ENCODE data around the gene CIROP.

Gene CIROP, protein sequence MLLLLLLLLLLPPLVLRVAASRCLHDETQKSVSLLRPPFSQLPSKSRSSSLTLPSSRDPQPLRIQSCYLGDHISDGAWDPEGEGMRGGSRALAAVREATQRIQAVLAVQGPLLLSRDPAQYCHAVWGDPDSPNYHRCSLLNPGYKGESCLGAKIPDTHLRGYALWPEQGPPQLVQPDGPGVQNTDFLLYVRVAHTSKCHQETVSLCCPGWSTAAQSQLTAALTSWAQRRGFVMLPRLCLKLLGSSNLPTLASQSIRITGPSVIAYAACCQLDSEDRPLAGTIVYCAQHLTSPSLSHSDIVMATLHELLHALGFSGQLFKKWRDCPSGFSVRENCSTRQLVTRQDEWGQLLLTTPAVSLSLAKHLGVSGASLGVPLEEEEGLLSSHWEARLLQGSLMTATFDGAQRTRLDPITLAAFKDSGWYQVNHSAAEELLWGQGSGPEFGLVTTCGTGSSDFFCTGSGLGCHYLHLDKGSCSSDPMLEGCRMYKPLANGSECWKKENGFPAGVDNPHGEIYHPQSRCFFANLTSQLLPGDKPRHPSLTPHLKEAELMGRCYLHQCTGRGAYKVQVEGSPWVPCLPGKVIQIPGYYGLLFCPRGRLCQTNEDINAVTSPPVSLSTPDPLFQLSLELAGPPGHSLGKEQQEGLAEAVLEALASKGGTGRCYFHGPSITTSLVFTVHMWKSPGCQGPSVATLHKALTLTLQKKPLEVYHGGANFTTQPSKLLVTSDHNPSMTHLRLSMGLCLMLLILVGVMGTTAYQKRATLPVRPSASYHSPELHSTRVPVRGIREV

DNA sequence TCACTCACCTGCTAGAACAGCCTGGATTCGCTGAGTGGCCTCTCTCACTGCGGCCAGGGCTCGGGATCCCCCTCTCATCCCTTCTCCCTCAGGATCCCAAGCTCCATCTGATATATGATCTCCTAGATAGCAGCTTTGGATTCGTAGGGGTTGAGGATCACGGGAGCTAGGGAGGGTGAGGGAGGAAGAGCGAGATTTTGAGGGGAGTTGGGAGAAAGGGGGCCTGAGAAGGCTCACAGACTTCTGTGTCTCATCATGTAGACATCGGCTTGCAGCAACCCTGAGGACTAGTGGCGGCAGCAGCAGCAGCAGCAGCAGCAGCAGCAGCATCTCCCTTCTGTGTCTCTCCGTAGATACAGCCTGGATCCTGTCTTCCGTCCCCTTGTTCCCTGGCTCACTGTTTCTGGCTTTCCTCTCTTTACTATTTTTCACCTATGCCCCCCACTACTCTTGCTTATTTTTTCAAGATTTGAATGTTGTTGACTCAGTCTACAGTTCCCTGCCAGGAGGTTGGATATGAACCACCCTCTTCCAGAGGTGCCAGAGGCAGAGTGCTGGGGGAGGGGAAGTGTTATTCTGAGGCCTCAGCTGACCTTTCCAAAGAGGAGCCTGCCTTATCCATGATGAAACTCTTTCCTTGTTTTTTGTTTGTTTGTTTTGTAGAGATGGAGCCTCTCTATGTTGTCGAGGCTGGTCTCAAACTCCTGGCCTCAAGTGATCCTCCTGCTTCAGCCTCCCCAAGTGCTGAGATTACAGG, at the start of gene CIROP:
Gene CIROP (minus strand): TSS at position 399 of the 757 bp plus-strand sequence. CDS start 69 bp downstream, at position 330.
- Mint-ChIP-seq H3K27ac (ENCODE audit: low read depth) (no peak within 1 kb of the TSS), H3K4me3 (no peak within 1 kb of the TSS), H3K36me3 (ENCODE audit: insufficient read depth) (peaks cover 7% of the 10 kb centered on the region), H3K4me1 (peaks cover 9% of the 10 kb centered on the region), H3K9me3 (no peaks in the 10 kb centered on the region), H3K27me3 (peaks cover 7% of the 10 kb centered on the region)
- ATAC-seq (replicated peaks; ENCODE audit: extremely low read depth, poor library complexity, severe bottlenecking) (no peak), DNase-seq (ENCODE audit: low spot score in 2 of 2) (no peak)

DNA sequence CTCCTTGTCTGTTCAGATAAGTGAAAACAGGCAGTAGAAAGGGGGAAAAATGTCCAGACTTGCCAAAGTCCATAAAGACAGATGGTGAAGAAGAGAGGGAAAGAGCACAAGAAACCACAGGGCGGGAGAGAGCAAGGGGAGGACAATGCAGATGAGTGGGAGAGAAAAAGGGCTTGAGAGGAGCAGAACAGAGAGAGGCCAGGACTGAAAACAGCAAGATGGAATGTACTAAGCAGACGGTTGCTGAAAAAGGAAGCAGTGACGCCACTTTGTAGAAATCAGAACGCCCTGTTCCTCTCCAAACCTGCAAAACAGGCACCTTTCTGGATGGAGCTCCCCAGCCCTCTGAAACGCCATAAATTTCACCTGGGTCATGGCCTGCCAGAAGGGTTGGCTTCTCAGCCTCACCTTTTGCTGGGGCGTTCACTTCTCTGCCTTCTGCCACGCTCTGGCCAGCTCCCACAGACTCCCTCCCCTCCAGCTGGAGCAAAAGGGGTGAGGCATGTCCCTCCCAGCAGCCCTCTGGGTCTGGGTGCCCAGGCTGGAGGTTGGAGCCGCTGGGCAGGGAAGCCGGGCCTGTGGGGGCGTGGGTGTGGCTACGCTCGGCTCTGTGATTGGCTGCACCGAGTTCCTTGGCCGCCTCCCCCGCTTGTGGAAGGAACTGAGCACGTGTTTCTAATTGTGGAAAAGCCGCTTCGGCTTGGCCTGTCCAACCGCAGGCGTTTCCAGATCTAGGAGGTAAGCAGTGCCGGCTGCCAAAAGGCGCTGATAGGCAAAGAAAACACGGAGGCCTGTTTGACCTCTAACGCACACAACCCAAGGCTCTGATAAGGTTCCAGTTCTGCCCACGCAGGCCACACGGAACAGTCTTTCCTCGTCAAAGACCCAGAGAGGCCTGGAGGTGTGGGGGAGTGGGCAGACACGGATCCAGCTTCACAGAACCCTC, 49.3 kb upstream of the CIROP start:
- DNase-seq (ENCODE audit: low spot score in 2 of 2) (no peak), ATAC-seq (replicated peaks; ENCODE audit: extremely low read depth, poor library complexity, severe bottlenecking) (no peak)
- peaks cover 63% of the 10 kb centered on the region for H3K27me3 Mint-ChIP-seq
- H3K9me3 Mint-ChIP-seq: no peaks in the 10 kb centered on the region
- no peaks in the 10 kb centered on the region for H3K36me3 Mint-ChIP-seq (ENCODE audit: insufficient read depth)
- H3K4me1 Mint-ChIP-seq: no peaks in the 10 kb centered on the region
- no peak overlapping the region for H3K4me3 Mint-ChIP-seq
- no peak overlapping the region for H3K27ac Mint-ChIP-seq (ENCODE audit: low read depth)

DNA sequence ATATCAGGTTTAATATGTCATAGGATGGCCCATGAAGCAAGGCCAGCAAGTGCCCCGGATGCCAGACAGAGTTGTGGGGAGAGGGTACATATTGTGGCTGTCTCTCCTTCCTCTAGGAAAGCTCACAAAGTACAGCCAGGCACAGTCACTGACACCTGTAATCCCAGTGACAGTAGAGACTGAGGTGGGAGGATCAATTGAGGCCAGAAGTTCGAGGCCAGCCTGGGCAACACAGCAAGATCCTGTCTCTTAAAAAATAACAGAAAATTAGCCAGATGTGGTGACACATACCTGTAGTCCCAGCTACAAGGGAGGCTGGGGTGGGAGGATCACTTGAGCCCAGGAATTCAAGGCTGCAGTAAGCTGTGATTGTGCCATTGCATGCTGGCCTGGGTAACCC, 46.6 kb upstream of the CIROP start:
- Mint-ChIP-seq H3K36me3 (ENCODE audit: insufficient read depth) (no peaks in the 10 kb centered on the region), H3K4me3 (no peak overlapping the region), H3K4me1 (no peaks in the 10 kb centered on the region), H3K27ac (ENCODE audit: low read depth) (no peak overlapping the region), H3K27me3 (peaks cover 74% of the 10 kb centered on the region), H3K9me3 (no peaks in the 10 kb centered on the region)
- no peak for ATAC-seq (replicated peaks; ENCODE audit: extremely low read depth, poor library complexity, severe bottlenecking)
- DNase-seq (ENCODE audit: low spot score in 2 of 2): no peak

DNA sequence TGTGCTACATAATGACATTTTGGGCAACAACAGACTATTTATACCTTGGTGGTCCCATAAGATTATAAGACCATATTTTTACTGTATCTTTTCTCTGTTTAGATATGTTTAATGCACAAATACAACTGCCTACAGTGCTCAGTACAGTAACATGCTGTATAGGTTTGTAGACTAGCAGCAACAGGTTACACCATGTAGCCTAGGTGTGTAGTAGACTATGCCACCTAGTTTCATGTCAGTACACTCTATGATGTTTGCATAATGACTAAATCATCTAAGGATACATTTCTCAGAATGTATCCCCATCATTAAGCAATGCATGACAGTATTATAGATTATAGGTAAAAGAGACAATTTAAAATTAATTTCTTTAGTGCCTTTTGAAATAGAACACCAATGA, 45.0 kb upstream of the CIROP start:
- peaks cover 68% of the 10 kb centered on the region for H3K27me3 Mint-ChIP-seq
- ATAC-seq (replicated peaks; ENCODE audit: extremely low read depth, poor library complexity, severe bottlenecking) (no peak), DNase-seq (ENCODE audit: low spot score in 2 of 2) (no peak)
- no peaks in the 10 kb centered on the region for H3K36me3 Mint-ChIP-seq (ENCODE audit: insufficient read depth)
- H3K27ac Mint-ChIP-seq (ENCODE audit: low read depth): no peak overlapping the region
- no peak overlapping the region for H3K4me3 Mint-ChIP-seq
- no peaks in the 10 kb centered on the region for H3K9me3 Mint-ChIP-seq
- H3K4me1 Mint-ChIP-seq: no peaks in the 10 kb centered on the region

DNA sequence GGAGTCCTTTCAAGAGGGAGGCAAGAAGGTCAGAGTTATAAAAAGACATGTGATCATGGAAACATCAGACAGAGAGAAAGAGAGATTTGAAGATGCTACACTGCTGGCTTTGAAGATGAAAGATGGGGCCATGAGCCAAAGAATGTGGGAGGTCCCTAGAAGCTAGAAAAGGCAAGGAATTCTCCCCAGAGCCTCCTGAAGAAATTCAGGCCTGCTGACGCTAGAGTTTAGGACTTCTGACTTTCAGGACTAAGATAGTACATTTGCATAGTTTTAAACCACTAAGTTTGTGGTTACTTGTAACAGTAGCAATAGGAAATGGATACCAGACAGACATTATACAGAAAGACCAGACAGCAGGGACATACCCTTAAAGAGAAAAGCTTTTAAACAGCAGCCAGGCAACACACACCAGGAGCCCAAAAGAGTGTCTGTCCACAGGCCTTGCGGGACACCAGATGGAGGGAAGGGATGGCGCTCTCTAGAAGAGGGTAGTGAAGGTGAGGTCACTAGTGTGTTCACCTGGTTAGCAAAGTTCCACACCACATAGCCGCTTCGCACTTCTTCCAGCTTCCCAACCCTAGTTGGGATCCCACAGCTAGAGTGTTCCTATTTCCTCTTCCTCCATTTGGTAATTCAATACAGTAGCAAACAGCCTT, 43.9 kb upstream of the CIROP start:
- no peaks in the 10 kb centered on the region for H3K9me3 Mint-ChIP-seq
- H3K4me1 Mint-ChIP-seq: no peaks in the 10 kb centered on the region
- ATAC-seq (replicated peaks; ENCODE audit: extremely low read depth, poor library complexity, severe bottlenecking) (no peak), DNase-seq (ENCODE audit: low spot score in 2 of 2) (no peak)
- H3K36me3 Mint-ChIP-seq (ENCODE audit: insufficient read depth): no peaks in the 10 kb centered on the region
- no peak overlapping the region for H3K27ac Mint-ChIP-seq (ENCODE audit: low read depth)
- no peak overlapping the region for H3K4me3 Mint-ChIP-seq
- peaks cover 63% of the 10 kb centered on the region for H3K27me3 Mint-ChIP-seq

DNA sequence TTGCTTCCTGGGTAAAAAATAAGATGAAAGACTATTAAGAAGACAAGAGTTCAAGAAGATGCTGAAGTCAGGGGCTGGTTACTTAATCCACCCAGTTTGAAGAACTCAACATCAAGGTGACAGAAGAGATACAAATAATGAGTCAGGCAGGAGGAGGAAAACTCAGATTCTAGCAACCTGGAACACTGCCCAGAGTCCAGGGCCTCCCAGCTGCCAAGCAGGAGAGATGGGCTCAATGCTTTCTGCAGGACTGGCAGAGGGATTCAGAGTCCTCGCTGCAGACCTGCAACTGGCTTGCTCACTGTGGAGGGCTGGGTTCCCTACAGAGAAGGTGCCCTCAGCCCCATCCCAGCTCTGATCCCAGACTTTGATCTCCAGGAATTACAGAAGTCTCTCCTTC, 42.9 kb upstream of the CIROP start:
- ATAC-seq (replicated peaks; ENCODE audit: extremely low read depth, poor library complexity, severe bottlenecking) (no peak), DNase-seq (ENCODE audit: low spot score in 2 of 2) (no peak)
- Mint-ChIP-seq H3K36me3 (ENCODE audit: insufficient read depth) (no peaks in the 10 kb centered on the region), H3K4me3 (no peak overlapping the region), H3K27ac (ENCODE audit: low read depth) (no peak overlapping the region), H3K4me1 (no peaks in the 10 kb centered on the region), H3K9me3 (no peaks in the 10 kb centered on the region), H3K27me3 (peaks cover 57% of the 10 kb centered on the region)

DNA sequence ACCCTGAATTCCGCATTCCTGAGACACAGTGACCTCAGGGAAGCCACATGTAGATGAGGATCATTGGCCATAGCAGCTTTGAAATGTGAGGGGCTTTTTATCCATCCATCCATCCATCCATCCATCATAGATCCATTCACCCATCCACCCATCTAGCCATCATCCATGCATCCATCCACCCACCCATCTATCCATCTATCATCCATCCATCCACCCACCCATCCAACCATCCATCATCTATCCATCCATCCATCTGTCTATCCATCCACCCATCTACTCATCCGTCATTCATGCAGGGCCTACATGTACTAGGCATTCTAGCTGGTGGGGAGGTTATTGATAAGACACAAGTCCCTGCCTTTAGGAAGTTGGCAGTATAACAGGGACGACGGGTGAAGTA, 42.2 kb upstream of the CIROP start:
- no peak overlapping the region for H3K4me3 Mint-ChIP-seq
- peaks cover 57% of the 10 kb centered on the region for H3K27me3 Mint-ChIP-seq
- no peak overlapping the region for H3K27ac Mint-ChIP-seq (ENCODE audit: low read depth)
- DNase-seq (ENCODE audit: low spot score in 2 of 2): no peak
- ATAC-seq (replicated peaks; ENCODE audit: extremely low read depth, poor library complexity, severe bottlenecking): no peak
- no peaks in the 10 kb centered on the region for H3K4me1 Mint-ChIP-seq
- H3K9me3 Mint-ChIP-seq: no peaks in the 10 kb centered on the region
- H3K36me3 Mint-ChIP-seq (ENCODE audit: insufficient read depth): no peaks in the 10 kb centered on the region

DNA sequence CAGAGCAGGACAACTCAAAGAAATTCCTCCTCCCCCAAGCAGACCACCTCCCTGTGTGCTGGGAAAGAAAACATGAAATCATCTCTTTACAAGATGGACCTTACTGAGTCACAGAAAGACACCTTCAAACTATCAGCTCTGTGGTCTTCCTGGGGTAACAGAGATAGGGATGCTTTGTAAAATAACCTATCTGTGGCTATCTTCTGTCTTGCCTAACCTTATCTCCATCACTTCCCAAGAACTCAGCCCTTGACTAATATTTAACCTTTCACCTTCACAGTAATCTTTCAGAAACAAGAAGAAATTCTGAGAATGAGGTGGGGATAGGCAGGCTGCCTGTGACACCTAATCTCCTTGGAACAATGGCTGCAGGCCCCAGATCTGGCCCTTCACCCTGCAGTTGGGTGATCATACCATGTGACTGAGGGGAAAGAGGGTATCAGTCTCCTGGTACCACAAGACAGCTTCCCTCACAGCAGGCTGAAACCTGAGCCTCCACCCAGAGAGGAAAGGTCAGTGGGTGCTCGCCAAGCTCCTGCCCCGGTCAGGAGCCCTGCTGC, 41.6 kb upstream of the CIROP start:
- Mint-ChIP-seq H3K4me1 (no peaks in the 10 kb centered on the region), H3K27ac (ENCODE audit: low read depth) (no peak overlapping the region), H3K4me3 (no peak overlapping the region), H3K27me3 (peaks cover 56% of the 10 kb centered on the region), H3K36me3 (ENCODE audit: insufficient read depth) (no peaks in the 10 kb centered on the region), H3K9me3 (no peaks in the 10 kb centered on the region)
- no peak for ATAC-seq (replicated peaks; ENCODE audit: extremely low read depth, poor library complexity, severe bottlenecking)
- DNase-seq (ENCODE audit: low spot score in 2 of 2): no peak

DNA sequence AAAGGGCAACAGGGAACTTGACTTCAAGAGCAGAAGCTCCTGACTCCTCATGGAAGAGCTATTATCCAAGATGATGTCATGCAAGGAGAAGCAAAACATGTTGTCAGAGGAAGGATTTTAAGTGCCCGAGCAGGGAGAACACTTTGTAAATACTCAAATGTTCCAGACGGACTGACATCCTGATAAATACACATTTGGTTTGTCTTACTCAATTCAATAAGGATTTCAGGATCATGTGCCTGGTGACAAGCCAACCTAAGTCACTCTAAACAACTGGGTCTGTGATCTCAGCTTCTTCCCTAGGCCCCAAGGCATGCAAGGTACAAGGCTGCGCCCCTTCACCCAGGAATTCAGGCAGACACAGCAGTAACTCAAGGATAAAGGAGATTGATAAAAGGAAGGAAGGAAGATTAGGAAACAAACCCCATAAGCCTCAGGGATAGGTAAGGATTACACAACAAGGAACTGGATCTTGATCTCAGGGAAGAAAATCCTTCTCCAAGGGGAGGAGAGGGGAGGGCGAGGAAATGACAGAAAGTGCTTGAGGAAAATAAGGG, 41.1 kb upstream of the CIROP start:
- Mint-ChIP-seq H3K4me1 (no peaks in the 10 kb centered on the region), H3K27ac (ENCODE audit: low read depth) (no peak overlapping the region), H3K4me3 (no peak overlapping the region), H3K27me3 (peaks cover 50% of the 10 kb centered on the region), H3K36me3 (ENCODE audit: insufficient read depth) (no peaks in the 10 kb centered on the region), H3K9me3 (no peaks in the 10 kb centered on the region)
- ATAC-seq (replicated peaks; ENCODE audit: extremely low read depth, poor library complexity, severe bottlenecking) (no peak), DNase-seq (ENCODE audit: low spot score in 2 of 2) (no peak)

DNA sequence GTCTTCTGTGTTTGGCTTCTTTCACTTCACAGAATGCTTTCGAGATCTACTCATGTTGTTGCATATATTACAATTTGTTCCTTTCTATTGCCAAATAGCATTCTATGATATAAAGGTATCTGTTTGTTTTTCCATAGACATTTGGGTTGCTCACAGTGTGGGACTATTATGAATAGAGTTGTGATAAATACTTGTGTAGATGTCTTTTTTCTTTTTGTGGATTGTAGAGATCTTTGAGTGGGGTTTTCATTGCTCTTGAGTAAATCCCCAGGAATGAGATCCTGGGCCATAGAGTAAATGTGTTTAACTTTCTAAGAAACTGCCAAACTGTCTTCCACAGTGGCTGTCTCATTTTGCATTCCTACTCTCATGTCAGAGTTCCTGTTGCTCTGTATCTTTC, 39.1 kb upstream of the CIROP start:
- no peak for DNase-seq (ENCODE audit: low spot score in 2 of 2)
- no peak for ATAC-seq (replicated peaks; ENCODE audit: extremely low read depth, poor library complexity, severe bottlenecking)
- H3K4me1 Mint-ChIP-seq: no peaks in the 10 kb centered on the region
- peaks cover 30% of the 10 kb centered on the region for H3K27me3 Mint-ChIP-seq
- no peaks in the 10 kb centered on the region for H3K9me3 Mint-ChIP-seq
- no peak overlapping the region for H3K4me3 Mint-ChIP-seq
- no peaks in the 10 kb centered on the region for H3K36me3 Mint-ChIP-seq (ENCODE audit: insufficient read depth)
- H3K27ac Mint-ChIP-seq (ENCODE audit: low read depth): no peak overlapping the region

DNA sequence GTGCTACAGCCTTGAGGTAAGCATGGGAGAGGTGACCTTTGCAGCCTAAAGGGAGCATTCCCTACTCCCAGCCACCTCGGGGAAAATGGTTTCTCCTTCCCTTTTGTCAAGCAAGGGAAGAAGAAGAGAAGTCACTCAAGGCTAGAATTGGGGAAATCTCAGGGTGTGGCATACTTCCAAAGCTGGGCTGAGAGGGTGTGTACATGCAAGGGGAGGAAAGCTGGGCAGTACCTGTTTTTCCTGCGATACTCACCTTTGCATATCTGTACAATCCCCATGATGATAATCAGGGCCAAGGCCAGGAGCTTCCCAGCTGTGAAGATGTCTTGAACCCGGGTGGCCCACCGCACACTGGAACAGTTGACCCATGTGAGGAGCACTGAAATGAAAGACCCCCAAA, 38.0 kb upstream of the CIROP start:
- Mint-ChIP-seq H3K36me3 (ENCODE audit: insufficient read depth) (no peaks in the 10 kb centered on the region), H3K27ac (ENCODE audit: low read depth) (no peak overlapping the region), H3K27me3 (peaks cover 20% of the 10 kb centered on the region), H3K4me3 (no peak overlapping the region), H3K9me3 (no peaks in the 10 kb centered on the region), H3K4me1 (no peaks in the 10 kb centered on the region)
- no peak for DNase-seq (ENCODE audit: low spot score in 2 of 2)
- ATAC-seq (replicated peaks; ENCODE audit: extremely low read depth, poor library complexity, severe bottlenecking): no peak

All from central memory CD8-positive, alpha-beta T cell (primary cell).